GM21825 (cell line): ENCODE data around the gene RPA1.

Experiments
- ATAC-seq: cut with Tn5 transposase; IDR thresholded peaks from one replicate; pipeline ENCODE4 v1.9.1; 2021; ENCODE audit warnings: mild to moderate bottlenecking, moderate library complexity; ENCODE audit not compliant: unreplicated experiment

The RPA1 gene

GRCh38 chr17:1907216-1907631, 77.4 kb downstream of the RPA1 start:
- ATAC-seq, result no peak

GRCh38 chr17:1907909-1908698, 78.3 kb downstream of the RPA1 start:
- ATAC-seq, result no peak

GRCh38 chr17:1908699-1909309, 79.0 kb downstream of the RPA1 start:
- ATAC-seq, result no peak

GRCh38 chr17:1909985-1910384, 80.2 kb downstream of the RPA1 start:
- no peak for ATAC-seq

GRCh38 chr17:1912146-1912545, 82.3 kb downstream of the RPA1 start:
- ATAC-seq, result no peak

- ATAC-seq, result no peak
Measured at GRCh38 chr17:1913702-1914101, 83.9 kb downstream of the RPA1 start.

- no peak for ATAC-seq
Measured at GRCh38 chr17:1914661-1915083, 84.9 kb downstream of the RPA1 start.

GRCh38 chr17:1915889-1916288, 86.1 kb downstream of the RPA1 start:
- ATAC-seq, result no peak

GRCh38 chr17:1916316-1916715, 86.5 kb downstream of the RPA1 start:
- ATAC-seq, result no peak

- ATAC-seq, result no peak
Measured at GRCh38 chr17:1916963-1917715, 87.3 kb downstream of the RPA1 start.

- no peak for ATAC-seq
Measured at GRCh38 chr17:1918346-1919162, 88.7 kb downstream of the RPA1 start.

GRCh38 chr17:1919201-1919600, 89.4 kb downstream of the RPA1 start:
- no peak for ATAC-seq

GRCh38 chr17:1920948-1921351, 91.1 kb downstream of the RPA1 start:
- no peak for ATAC-seq

- ATAC-seq, result no peak
Measured at GRCh38 chr17:1928976-1929375, 99.2 kb downstream of the RPA1 start.

- no peak for ATAC-seq
Measured at GRCh38 chr17:1930337-1930645, 100.5 kb downstream of the RPA1 start.

- no peak for ATAC-seq
Measured at GRCh38 chr17:1931844-1932579, 102.2 kb downstream of the RPA1 start.

GRCh38 chr17:1933875-1934715, 104.3 kb downstream of the RPA1 start:
- no peak for ATAC-seq

GRCh38 chr17:1934901-1935300, 105.1 kb downstream of the RPA1 start:
- ATAC-seq, result no peak

GRCh38 chr17:1936766-1937165, 107.0 kb downstream of the RPA1 start:
- ATAC-seq, result no peak

- no peak for ATAC-seq
Measured at GRCh38 chr17:1937461-1937860, 107.7 kb downstream of the RPA1 start.
